HepG2 (cell line): ENCODE results near the gene NMT2. TPM values are rescaled to one million over a fixed set of nuclear protein-coding genes. Genes with fewer than 3 reads are reported as not detected.
A peak's percentile ranks its signal among the peaks of the same experiment; 100 is the strongest.

ENCODE experiments used
- CAMTA2 ChIP-seq: sonication (generic); formaldehyde crosslinking; IDR thresholded peaks from 2 replicates; pipeline ENCODE4 v1.4.0; 2020; ENCODE audit warnings: mild to moderate bottlenecking, missing genetic modification reagents, borderline replicate concordance
- DNMT1 ChIP-seq: sonication (generic); formaldehyde crosslinking; IDR thresholded peaks from 2 replicates; pipeline ENCODE4 v1.5.1; 2020; ENCODE audit warnings: mild to moderate bottlenecking, missing genetic modification reagents
- ELF4 ChIP-seq: sonication (generic); formaldehyde crosslinking; IDR thresholded peaks from 2 replicates; pipeline ENCODE4 v1.5.0; 2020; ENCODE audit warnings: missing genetic modification reagents, mild to moderate bottlenecking, moderate library complexity, borderline replicate concordance
- FOSL2 ChIP-seq: sonication (generic); formaldehyde crosslinking; IDR thresholded peaks from 2 replicates; pipeline ENCODE4 v1.4.0; 2020; ENCODE audit warnings: missing genetic modification reagents
- FOXJ3 ChIP-seq: sonication (generic); formaldehyde crosslinking; IDR thresholded peaks from 2 replicates; pipeline ENCODE4 v1.4.0; 2020; ENCODE audit warnings: missing genetic modification reagents, mild to moderate bottlenecking, borderline replicate concordance
- GABPB1 ChIP-seq: IDR thresholded peaks from 2 replicates; pipeline ENCODE4 v1.6.1; 2016; ENCODE audit warnings: mild to moderate bottlenecking, missing genetic modification reagents, moderate library complexity, missing compliant biosample characterization
- IKZF4 ChIP-seq: sonication (generic); formaldehyde crosslinking; IDR thresholded peaks from 2 replicates; pipeline ENCODE4 v1.5.1; 2020; ENCODE audit warnings: borderline replicate concordance, mild to moderate bottlenecking, low read depth, missing genetic modification reagents; ENCODE audit errors: not compliant biosample characterization
- PITX1 ChIP-seq: sonication (generic); formaldehyde crosslinking; IDR thresholded peaks from 2 replicates; pipeline ENCODE4 v1.5.1; 2020; ENCODE audit warnings: mild to moderate bottlenecking, missing genetic modification reagents
- RXRB ChIP-seq: IDR thresholded peaks from 2 replicates; pipeline ENCODE4 v1.6.1; 2016; ENCODE audit warnings: borderline replicate concordance, missing genetic modification reagents, missing compliant biosample characterization
- SMYD3 ChIP-seq: sonication (generic); formaldehyde crosslinking; IDR thresholded peaks from 2 replicates; pipeline ENCODE4 v1.8.1; 2023; ENCODE audit warnings: mild to moderate bottlenecking, missing genetic modification reagents
- YEATS4 ChIP-seq: sonication (generic); formaldehyde crosslinking; IDR thresholded peaks from 2 replicates; pipeline ENCODE4 v1.4.0; 2020; ENCODE audit warnings: missing genetic modification reagents, borderline replicate concordance
- ZBTB20 ChIP-seq: sonication (generic); formaldehyde crosslinking; IDR thresholded peaks from 2 replicates; pipeline ENCODE4 v1.8.1; 2023; ENCODE audit warnings: missing genetic modification reagents, low read depth, mild to moderate bottlenecking, borderline replicate concordance
- ZNF17 ChIP-seq: sonication (generic); formaldehyde crosslinking; IDR thresholded peaks from 2 replicates; pipeline ENCODE4 v1.5.0; 2020; ENCODE audit warnings: mild to moderate bottlenecking, missing genetic modification reagents
- ZNF446 ChIP-seq: sonication (generic); formaldehyde crosslinking; IDR thresholded peaks from 2 replicates; pipeline ENCODE4 v1.5.0; 2020; ENCODE audit warnings: mild to moderate bottlenecking, missing genetic modification reagents
- ZNF563 ChIP-seq: sonication (generic); formaldehyde crosslinking; IDR thresholded peaks from 2 replicates; pipeline ENCODE4 v1.8.0; 2022; ENCODE audit warnings: mild to moderate bottlenecking, moderate library complexity, missing genetic modification reagents
- ZNF615 ChIP-seq: sonication (generic); formaldehyde crosslinking; IDR thresholded peaks from 2 replicates; pipeline ENCODE4 v1.5.0; 2020; ENCODE audit warnings: mild to moderate bottlenecking, missing genetic modification reagents, borderline replicate concordance
- ZNF629 ChIP-seq: sonication (generic); formaldehyde crosslinking; conservative IDR thresholded peaks from 2 replicates; pipeline ENCODE4 v1.5.0; 2020; ENCODE audit warnings: missing genetic modification reagents
- ZNF850 ChIP-seq: sonication (generic); formaldehyde crosslinking; conservative IDR thresholded peaks from 2 replicates; pipeline ENCODE4 v1.9.0; 2021; ENCODE audit warnings: mild to moderate bottlenecking, missing genetic modification reagents
- polyA plus RNA-seq, 8 experiments: library from polyadenylated mRNA; depleted of rRNA in 3 of 8; stranded (reverse) in 7 of 8; unstranded in 1 of 8; fragments of >200 nt; fragmentation: Illumina TruSeq in 4 of 8; extraction: Trizol in 4 of 8; gene quantifications; 2 replicates each; pipeline versions ENCODE4 v1.2.1 to v1.2.3, GENCODE V29; 2011 to 2016; ENCODE audit warnings: low read depth in 4 of 8, missing spikeins in 1 of 8, mixed read lengths in 1 of 8; ENCODE audit not compliant: insufficient read depth in 1 of 8
- total RNA-seq, 5 experiments: library from RNA; depleted of rRNA; stranded (reverse); fragments of >200 nt; fragmentation: Illumina TruSeq; extraction: Trizol; gene quantifications; 2 replicates each; pipeline ENCODE4 v1.2.3, GENCODE V29; 2016; ENCODE audit warnings: low read depth in 1 of 5
- TF ChIP-seq, protein P1 (sequence below): sonication (generic); formaldehyde crosslinking; IDR thresholded peaks from 2 replicates; pipeline ENCODE4 v1.9.0; 2022; ENCODE audit warnings: missing genetic modification reagents, mild to moderate bottlenecking, borderline replicate concordance
- TF ChIP-seq, protein P2 (sequence below): sonication (generic); formaldehyde crosslinking; conservative IDR thresholded peaks from 2 replicates; pipeline ENCODE4 v1.4.0; 2020; ENCODE audit warnings: missing genetic modification reagents
- TF ChIP-seq, protein P3 (sequence below): sonication (generic); formaldehyde crosslinking; IDR thresholded peaks from 2 replicates; pipeline ENCODE4 v1.5.0; 2020; ENCODE audit warnings: mild to moderate bottlenecking, missing genetic modification reagents, moderate library complexity

Gene NMT2
- total and polyA plus RNA-seq, 2 of the 13 experiments (the other 11 are each of a cell fraction or from before 2014, with no cell fraction given), result 10.1 to 23.8 TPM

DNA sequence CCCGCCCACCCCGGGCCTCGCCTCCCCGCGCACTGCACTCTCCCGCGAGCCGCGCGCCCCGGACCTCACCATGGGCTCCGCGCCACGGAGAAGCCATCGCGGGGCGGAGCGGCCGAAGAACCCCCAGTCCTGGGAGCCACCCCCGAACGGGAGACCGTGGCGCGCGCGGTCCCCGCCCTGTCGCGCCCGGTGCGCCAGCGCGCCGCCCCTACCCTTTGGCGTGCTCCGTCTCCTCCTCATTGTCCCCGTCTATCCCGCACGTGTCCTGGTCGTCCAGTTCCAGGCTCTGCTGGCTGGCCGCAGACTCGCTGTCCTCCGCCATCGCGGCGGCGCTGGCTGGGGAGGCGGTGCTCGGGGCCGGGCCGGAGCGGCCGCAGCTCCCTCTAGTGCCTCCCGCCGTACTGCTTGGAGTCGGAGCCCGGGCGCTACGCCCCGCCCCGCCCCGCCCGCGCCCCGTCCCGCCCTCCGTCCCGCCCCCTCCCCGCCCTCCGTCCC, at the start of gene NMT2 (continued):
- no peak for TF ChIP-seq SMYD3
- TF ChIP-seq ZBTB20 (CRISPR knock-in tag), result no peak
- 0 out of 2 replicates have a peak, but pooled peaks have one; percentile 26 for TF ChIP-seq ZNF446 (CRISPR knock-in tag)
- peak; percentile 58; the same call in 1 of the 2 replicates for TF ChIP-seq YEATS4 (CRISPR knock-in tag)
- no peak for TF ChIP-seq ZNF563 (CRISPR knock-in tag)
- no peak for TF ChIP-seq DNMT1 (CRISPR knock-in tag)
- TF ChIP-seq GABPB1 (CRISPR knock-in tag), result peak; percentile 56; the same call in 1 of the 2 replicates
- TF ChIP-seq CAMTA2, result no peak; the same call in 1 of the 2 replicates
- TF ChIP-seq, protein P1, sequence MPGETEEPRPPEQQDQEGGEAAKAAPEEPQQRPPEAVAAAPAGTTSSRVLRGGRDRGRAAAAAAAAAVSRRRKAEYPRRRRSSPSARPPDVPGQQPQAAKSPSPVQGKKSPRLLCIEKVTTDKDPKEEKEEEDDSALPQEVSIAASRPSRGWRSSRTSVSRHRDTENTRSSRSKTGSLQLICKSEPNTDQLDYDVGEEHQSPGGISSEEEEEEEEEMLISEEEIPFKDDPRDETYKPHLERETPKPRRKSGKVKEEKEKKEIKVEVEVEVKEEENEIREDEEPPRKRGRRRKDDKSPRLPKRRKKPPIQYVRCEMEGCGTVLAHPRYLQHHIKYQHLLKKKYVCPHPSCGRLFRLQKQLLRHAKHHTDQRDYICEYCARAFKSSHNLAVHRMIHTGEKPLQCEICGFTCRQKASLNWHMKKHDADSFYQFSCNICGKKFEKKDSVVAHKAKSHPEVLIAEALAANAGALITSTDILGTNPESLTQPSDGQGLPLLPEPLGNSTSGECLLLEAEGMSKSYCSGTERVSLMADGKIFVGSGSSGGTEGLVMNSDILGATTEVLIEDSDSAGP (CRISPR knock-in tag), result peak; percentile 57
- 0 out of 2 replicates have a peak, but pooled peaks have one; percentile 5 for TF ChIP-seq ZNF629
- TF ChIP-seq FOXJ3 (CRISPR knock-in tag), result no peak
- no peak for TF ChIP-seq ZNF17
- TF ChIP-seq FOSL2 (CRISPR knock-in tag), result peak; percentile 21; the same call in 1 of the 2 replicates
- TF ChIP-seq ELF4 (CRISPR knock-in tag), result no peak
- peak; percentile 16; the same call in 1 of the 2 replicates for TF ChIP-seq PITX1 (CRISPR knock-in tag)
- TF ChIP-seq ZNF850 (CRISPR knock-in tag), result no peak
- TF ChIP-seq, protein P2, sequence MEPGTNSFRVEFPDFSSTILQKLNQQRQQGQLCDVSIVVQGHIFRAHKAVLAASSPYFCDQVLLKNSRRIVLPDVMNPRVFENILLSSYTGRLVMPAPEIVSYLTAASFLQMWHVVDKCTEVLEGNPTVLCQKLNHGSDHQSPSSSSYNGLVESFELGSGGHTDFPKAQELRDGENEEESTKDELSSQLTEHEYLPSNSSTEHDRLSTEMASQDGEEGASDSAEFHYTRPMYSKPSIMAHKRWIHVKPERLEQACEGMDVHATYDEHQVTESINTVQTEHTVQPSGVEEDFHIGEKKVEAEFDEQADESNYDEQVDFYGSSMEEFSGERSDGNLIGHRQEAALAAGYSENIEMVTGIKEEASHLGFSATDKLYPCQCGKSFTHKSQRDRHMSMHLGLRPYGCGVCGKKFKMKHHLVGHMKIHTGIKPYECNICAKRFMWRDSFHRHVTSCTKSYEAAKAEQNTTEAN (CRISPR knock-in tag), result peak; percentile 62; the same call in 1 of the 2 replicates
- no peak; the same call in 1 of the 2 replicates for TF ChIP-seq RXRB (CRISPR knock-in tag)
- TF ChIP-seq IKZF4 (CRISPR knock-in tag), result peak; percentile 80
- TF ChIP-seq, protein P3, sequence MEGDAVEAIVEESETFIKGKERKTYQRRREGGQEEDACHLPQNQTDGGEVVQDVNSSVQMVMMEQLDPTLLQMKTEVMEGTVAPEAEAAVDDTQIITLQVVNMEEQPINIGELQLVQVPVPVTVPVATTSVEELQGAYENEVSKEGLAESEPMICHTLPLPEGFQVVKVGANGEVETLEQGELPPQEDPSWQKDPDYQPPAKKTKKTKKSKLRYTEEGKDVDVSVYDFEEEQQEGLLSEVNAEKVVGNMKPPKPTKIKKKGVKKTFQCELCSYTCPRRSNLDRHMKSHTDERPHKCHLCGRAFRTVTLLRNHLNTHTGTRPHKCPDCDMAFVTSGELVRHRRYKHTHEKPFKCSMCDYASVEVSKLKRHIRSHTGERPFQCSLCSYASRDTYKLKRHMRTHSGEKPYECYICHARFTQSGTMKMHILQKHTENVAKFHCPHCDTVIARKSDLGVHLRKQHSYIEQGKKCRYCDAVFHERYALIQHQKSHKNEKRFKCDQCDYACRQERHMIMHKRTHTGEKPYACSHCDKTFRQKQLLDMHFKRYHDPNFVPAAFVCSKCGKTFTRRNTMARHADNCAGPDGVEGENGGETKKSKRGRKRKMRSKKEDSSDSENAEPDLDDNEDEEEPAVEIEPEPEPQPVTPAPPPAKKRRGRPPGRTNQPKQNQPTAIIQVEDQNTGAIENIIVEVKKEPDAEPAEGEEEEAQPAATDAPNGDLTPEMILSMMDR (CRISPR knock-in tag), result peak; percentile 75
- no peak for TF ChIP-seq ZNF615 (CRISPR knock-in tag)
